ENCODE measurements around the gene COL6A3. TPM values are rescaled to one million over a fixed set of nuclear protein-coding genes. Genes with fewer than 3 reads are reported as not detected.

Gene COL6A3
- total RNA-seq, 4 donors from 2014 or later = 432 to 983 (median 750) TPM

GRCh38 chr2:237448626-237449025 is 34.7 kb upstream of the COL6A3 start:
- TF ChIP-seq, protein P1, sequence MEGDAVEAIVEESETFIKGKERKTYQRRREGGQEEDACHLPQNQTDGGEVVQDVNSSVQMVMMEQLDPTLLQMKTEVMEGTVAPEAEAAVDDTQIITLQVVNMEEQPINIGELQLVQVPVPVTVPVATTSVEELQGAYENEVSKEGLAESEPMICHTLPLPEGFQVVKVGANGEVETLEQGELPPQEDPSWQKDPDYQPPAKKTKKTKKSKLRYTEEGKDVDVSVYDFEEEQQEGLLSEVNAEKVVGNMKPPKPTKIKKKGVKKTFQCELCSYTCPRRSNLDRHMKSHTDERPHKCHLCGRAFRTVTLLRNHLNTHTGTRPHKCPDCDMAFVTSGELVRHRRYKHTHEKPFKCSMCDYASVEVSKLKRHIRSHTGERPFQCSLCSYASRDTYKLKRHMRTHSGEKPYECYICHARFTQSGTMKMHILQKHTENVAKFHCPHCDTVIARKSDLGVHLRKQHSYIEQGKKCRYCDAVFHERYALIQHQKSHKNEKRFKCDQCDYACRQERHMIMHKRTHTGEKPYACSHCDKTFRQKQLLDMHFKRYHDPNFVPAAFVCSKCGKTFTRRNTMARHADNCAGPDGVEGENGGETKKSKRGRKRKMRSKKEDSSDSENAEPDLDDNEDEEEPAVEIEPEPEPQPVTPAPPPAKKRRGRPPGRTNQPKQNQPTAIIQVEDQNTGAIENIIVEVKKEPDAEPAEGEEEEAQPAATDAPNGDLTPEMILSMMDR (IDR thresholded peaks at IDR 0.05; ENCODE audit: low read depth) = no peak

DNA sequence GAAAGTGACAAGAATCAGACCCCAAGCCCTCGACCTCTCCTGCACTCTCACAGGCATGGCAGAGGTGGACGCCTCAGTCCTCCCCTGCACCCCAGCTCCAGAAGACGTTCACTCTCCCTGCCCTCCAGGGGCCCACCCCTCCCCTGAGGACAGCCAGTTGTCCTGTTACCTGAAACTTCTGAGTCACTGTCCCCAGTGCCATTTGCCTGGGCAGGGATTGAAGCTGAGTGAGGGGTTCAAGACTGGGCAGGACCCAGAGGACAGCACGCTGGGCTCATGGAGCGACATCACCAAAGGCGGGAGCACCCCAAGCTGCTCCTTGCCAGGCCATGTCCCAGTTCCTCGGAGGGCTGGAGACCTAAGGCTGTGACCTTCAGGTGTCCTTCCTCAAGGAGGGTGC is 34.2 kb upstream of the COL6A3 start:
- TF ChIP-seq, protein P1 (IDR thresholded peaks at IDR 0.05; ENCODE audit: low read depth) = no peak

GRCh38 chr2:237447496-237447895 is 33.5 kb upstream of the COL6A3 start:
- TF ChIP-seq, protein P1 (IDR thresholded peaks at IDR 0.05; ENCODE audit: low read depth) = no peak

DNA sequence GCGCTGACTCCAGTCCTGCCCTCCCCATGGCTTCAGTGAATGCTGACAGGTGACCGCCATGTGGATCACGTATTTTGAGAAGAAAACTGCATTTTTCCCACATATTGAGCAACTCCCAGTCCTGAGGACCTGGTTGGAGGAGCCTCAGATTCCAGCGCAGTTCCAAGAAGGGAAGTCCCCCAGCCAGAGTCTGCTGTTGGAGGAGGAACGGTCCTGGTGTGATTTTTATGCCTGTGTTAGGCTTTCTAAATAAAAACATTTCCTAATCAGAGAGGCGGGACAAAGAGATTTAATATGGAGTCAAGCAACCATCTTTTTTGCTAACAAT is 32.3 kb upstream of the COL6A3 start:
- TF ChIP-seq, protein P1 (IDR thresholded peaks at IDR 0.05; ENCODE audit: low read depth) = no peak

GRCh38 chr2:237445611-237446337 is 31.8 kb upstream of the COL6A3 start:
- TF ChIP-seq, protein P1 (IDR thresholded peaks at IDR 0.05; ENCODE audit: low read depth) = no peak

DNA sequence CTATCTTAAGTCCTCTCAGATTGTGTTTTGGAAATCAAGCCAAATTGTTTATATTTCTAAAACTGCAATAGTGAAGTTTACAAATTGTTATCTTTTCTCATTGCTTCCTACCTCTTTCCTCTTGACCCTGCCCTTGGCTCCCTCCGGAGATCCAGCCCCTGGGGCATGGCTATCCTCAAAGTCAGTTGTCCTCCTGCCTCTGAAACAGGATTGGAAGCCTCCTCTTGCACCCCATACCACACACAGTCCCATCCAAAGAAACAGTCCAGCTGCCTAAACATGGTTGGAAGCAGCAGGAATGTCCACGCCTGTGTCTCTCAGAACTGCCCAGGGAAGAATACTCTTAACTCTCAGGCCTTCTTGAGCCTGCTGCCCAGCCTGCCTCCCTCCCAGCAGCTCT is 30.1 kb upstream of the COL6A3 start:
- TF ChIP-seq, protein P1 (IDR thresholded peaks at IDR 0.05; ENCODE audit: low read depth) = no peak

GRCh38 chr2:237441605-237442274 is 27.8 kb upstream of the COL6A3 start:
- TF ChIP-seq, protein P1 (IDR thresholded peaks at IDR 0.05; ENCODE audit: low read depth) = no peak

Measured in subcutaneous adipose tissue (tissue), 4 donors.